ENCODE data around the gene MRPL20.
"Not testable (repeated sequence)": the region's sequence is repeated elsewhere in the genome, so short reads cannot be mapped to it uniquely, and the experiment has no call there.

DNA sequence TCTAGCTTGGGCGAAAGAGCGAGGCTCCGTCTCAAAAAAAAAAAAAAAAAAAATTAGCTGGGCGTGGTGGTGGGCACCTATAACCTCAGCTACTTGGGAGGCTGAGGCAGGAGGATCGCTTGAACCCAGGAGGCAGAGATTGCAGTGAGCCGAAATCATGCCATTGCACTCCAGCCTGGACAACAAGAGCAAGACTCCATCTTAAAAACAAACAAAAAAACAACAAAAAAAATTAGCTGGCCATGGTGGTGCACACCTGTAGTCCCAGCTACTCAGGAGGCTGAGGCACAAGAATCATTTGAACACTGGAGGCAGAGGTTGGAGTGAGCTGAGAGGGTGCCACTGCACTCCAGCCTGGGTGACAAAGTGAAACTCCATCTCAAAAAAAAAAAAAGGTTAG is 21.9 kb upstream of the MRPL20 start:
- not testable (repeated sequence) for TF ChIP-seq CTCF (IDR thresholded peaks at IDR 0.05 in 8 of 11, conservative IDR thresholded peaks at IDR 0.05 in 3 of 11); POLR2AphosphoS5 (IDR thresholded peaks at IDR 0.05); POLR2A (IDR thresholded peaks at IDR 0.05)

Measured in spleen (tissue), 7 donors.